Stimulated activated naive CD4-positive, alpha-beta T cell treated with Interleukin-2 at 50 U/mL for 16 hours (primary cell): Measurements from ENCODE around the gene PSMD14.

Experiments used
- DNase-seq: peaks from one replicate; lab custom pipeline; 2025; lab: John Stamatoyannopoulos, UW

The PSMD14 gene

DNA sequence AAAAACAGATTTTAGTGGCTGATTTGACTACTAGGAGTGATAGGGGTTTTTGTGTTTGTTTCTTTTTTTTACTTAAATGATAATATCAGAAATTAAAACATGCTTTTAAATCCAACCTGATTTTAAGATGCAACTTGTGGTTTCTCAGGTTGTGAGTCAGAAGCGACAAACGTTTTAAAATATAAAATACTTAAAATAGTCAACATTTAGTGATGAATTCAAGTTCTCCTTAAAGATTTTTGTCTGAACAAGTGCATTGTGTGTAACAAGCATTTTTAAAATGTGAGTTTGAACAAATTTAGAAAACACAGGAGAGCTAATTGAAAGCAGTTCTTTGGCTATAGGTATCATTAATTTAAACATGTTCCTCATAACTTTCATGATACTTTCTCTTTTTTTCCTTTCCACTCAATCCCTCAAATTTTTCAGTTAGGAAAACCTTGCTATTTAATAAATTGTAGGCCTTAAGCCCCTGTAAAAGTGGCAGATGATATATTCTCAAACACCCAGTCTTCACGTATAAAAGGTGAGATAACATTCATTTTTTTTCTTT, 111.5 kb downstream of the PSMD14 start:
- no peak for DNase-seq

DNA sequence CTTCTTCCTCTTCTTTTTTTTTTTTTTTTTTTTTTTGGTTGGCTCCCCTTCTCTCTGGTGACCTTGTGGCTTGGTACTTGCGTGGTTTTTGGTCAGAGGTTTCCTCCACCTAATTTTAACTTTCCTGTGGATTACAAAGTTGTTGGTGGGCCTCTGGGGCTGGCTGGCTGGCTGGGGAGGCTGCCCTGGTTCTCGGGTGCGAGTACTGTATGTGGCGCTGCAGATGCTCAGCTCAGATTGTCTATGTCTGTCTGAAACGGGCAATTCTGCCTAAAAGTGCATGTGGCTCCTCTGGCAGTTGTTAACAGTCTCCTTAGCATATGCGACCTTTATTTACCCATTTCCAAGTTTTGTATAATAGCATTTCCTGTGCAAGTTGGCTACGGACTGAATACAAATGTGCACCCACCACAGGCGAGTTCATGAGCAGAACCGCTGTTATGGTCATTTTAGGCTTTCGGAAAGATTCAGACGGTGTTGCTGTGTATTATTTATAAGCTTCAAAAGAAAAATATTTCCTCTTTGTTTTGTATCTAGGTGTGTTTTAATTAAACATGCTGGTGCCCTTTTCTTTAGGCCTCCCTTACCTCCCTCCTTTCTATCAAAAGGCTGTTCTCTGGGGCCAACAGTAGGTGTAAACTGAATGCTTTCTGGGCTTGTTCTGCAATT, 112.3 kb downstream of the PSMD14 start:
- DNase-seq, result no peak

DNA sequence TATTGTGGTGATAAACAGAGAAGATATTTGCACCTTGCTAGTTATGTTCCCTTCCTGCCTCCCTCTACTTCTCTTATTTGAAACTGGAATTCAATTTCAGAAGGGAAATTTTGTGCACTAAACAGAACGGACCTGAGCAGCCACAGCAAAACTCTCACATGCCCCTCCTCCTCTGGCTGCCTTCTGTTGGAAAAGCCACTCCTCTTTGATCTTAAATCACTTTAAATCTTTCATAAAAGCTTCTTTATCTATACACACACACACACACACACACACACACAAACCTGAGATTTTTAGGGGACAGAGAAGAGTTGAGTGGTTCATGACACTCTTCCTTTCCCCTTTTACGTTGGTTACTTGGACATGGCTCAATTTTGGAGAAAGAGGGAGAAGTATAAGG, 113.5 kb downstream of the PSMD14 start:
- no peak for DNase-seq

DNA sequence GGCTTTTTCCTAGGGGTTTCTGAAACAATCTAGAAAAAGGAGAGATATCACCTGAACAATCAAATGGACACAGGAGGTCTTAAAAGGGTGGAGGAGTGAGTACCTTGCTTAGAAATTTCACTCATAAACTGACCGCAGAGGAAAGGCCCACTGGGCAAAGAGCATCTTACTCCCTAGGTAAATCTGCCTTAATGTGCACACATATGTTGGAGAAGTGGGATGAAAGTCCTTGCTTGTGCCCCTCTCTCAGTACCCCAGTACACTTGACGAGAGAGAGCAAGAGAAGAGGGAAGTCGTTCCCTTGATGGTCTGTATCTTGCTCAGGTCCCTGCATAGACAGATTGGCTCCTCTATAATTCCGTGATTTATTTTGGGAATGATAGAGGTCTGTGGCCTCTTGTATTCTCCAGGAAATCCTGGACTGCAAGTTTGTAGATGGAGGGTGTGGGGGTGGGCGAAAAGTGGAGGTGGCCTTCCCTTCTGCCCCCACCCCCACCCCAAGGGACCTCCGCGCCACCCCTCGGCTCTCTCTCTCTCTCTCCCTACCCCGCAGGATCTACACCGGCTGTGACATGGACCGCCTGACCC, 114.7 kb downstream of the PSMD14 start:
- DNase-seq, result no peak

DNA sequence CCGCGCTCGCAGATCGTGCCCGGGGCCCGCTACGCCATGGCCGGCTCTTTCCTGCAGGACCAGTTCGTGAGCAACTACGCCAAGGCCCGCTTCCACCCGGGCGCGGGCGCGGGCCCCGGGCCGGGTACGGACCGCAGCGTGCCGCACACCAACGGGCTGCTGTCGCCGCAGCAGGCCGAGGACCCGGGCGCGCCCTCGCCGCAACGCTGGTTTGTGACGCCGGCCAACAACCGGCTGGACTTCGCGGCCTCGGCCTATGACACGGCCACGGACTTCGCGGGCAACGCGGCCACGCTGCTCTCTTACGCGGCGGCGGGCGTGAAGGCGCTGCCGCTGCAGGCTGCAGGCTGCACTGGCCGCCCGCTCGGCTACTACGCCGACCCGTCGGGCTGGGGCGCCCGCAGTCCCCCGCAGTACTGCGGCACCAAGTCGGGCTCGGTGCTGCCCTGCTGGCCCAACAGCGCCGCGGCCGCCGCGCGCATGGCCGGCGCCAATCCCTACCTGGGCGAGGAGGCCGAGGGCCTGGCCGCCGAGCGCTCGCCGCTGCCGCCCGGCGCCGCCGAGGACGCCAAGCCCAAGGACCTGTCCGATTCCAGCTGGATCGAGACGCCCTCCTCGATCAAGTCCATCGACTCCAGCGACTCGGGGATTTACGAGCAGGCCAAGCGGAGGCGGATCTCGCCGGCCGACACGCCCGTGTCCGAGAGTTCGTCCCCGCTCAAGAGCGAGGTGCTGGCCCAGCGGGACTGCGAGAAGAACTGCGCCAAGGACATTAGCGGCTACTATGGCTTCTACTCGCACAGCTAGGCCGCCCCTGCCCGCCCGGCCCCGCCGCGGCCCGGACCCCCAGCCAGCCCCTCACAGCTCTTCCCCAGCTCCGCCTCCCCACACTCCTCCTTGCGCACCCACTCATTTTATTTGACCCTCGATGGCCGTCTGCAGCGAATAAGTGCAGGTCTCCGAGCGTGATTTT, 115.5 kb downstream of the PSMD14 start:
- no peak for DNase-seq

DNA sequence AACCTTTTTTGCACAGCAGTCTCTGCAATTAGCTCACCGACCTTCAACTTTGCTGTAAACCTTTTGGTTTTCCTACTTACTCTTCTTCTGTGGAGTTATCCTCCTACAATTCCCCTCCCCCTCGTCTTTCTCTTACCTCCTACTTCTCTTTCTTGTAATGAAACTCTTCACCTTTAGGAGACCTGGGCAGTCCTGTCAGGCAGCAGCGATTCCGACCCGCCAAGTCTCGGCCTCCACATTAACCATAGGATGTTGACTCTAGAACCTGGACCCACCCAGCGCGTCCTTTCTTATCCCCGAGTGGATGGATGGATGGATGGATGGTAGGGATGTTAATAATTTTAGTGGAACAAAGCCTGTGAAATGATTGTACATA, 116.2 kb downstream of the PSMD14 start:
- DNase-seq, result no peak

DNA sequence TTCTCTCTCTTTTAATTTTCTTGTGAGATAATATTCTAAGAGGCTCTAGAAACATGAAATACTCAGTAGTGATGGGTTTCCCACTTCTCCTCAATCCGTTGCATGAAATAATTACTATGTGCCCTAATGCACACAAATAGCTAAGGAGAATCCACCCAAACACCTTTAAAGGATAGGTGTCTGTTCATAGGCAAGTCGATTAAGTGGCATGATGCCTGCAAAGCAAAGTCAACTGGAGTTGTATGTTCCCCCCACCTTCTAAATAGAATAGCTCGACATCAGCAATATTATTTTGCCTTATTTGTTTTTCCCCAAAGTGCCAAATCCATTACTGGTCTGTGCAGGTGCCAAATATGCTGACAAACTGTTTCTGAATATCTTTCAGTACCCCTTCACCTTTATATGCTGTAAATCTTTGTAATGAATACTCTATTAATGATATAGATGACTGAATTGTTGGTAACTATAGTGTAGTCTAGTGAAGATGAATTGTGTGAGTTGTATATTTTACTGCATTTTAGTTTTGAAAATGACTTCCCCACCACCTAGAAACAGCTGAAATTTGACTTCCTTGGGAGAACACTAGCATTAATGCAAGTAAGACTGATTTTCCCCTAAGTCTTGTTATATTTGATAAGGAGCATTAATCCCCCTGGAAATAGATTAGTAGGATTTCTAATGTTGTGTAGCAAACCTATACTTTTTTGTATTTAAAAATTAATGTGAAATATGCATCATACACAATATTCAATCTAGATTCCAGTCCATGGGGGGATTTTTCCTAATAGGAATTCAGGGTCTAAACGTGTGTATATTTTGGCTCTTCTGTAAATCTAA, 116.9 kb downstream of the PSMD14 start:
- DNase-seq, result no peak

DNA sequence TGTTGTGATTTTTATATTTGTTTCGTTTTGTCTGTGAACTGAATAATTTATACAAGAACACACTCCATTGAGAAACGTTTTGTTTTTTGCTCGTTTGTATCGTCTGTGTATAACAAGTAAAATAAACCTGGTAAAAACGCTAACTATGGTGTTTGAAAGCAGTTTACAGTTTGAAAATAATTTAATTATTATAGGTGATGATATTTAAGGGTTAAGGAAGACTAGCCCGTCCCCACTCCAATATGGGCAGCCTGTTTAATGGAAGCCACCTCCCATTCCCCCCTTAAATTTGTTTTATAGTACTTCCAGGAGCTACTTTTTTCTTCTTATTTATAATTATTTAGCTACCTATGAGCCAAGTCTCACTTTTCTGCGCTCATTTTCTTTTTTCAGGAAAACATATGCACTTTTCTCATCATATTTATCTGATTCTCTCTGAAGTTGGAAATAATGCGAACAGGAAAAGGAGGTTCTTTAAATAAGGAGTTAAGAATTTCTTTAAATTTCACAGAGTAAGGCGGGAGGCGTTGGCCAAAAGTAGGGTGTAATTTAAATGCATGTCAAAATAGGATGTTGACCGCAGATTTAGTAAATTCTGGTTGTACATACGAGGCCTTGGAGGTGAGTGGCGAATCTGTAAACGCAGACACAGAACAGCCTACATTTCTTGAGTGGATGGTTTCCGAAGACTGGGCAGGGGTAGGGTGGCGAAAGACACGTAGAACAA, 117.7 kb downstream of the PSMD14 start:
- DNase-seq, result no peak

DNA sequence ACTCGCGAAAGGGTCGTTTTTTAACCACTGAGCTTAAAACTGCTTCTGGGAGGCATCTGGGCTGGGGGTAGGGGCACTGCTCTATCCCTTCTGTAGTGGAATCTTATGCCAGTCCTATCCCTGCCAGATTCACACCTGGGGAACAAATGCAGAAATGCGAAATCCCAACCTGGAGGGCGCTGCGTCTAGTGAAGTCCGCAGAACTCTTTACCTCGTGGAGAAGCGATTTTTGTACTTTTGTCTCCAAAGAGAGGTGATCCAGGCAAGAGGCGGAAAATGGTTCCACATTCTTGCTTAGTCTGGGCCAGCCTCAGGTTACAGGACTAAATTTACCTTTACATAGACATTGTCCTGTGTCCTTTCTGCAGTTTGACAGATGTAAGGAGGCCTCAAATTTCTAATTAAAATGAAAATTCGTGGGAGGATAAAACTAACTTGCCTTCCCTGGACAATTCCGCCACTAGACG, 118.3 kb downstream of the PSMD14 start:
- DNase-seq, result no peak

DNA sequence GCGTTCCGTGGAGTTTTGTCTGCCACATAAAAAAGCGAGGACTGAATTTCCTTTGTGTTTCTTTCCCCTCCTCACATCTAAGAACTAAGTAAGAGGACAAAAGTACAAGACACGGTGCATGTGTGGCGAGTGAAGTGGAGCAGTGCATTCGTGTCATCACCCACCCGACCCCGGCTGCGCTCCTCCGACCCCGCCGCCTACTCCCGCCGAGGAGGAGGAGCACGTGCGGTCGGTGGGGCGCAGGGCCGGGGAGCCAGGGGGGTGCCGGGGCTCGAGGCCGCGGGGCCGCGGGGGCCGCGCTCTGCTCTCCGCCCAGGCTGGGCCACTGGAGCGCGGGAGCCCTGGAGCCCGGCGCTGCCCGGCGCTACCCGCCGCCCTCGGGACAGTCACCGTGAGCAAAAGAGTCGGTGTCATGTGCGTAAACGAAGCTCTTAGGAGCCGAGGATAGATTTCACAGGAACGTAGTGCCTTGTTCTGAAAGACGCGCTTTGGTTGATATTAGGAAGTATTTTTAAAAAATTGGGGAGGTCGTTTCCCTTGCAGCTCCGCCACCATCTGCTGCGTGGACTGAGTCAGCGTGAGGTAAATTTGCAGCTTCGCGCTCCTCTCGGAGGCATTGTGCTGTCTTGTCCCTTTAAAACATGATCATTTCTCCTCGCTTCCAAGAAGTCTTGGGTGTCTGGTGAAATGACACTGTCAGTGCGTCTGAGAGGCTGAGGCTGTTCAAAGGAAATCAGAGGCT, 118.9 kb downstream of the PSMD14 start:
- DNase-seq, result no peak

DNA sequence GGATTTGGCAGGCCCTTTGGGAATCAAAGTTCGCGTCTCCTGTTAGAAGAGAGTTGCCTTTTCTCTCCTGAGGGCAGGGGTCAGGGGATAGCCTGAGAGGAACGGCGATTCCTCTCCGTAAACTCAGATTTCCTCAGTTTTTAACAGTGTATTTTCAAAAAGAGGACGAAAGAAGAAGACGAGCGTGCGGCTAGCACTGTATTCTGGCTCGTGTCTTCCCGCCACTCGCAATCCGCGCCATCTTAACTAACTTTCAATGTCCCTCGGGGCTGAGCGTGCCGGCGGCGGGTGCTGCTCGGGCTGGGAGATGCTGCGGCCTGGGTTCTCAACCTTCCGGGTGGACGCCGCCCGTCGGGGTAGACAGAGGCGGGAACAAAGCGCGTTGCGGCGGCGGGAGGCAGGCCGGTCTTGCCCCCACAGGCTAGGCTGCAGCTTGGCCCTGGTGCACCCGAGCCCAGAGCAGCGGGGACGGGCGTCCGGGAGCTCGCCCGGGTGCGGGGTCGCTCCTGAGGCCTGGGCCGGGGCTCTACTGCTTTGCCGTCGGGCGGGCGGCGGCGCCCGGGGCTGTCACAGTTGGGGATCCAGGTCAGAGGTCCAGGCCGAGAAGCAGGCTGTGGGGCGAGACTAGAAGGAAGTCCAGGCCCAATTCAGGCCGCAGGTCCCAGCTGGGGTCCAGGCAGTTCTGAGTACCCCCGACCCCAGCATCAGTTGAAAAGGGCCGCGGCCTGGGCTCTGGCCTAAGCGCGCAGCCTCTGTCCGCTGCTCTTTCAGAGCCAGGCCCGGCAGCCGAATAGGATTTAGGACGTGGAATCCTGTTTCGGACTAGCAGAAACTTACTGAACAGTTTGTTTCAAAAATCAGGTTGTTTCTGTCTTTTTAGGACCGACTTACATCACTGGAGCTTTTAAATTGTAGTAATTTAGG, 119.7 kb downstream of the PSMD14 start:
- no peak for DNase-seq

DNA sequence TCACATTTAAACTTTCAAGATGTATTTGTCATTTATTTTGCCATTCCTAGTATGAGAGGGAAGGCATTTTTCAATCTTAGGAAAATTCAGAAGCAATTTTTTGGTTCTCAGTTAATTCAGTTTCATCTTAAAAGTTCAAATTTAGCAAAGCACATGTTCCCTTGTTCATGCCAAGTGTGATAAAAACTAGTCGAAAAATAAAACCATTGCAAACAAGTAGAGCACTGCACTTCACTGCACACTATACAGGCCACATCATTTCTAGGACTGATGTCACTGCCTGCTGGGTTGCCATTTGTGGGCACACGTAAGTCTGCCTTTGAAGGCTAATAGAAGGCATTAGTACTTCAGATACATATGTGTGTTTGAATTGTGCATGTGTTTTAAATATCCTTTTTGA, 122.2 kb downstream of the PSMD14 start:
- DNase-seq, result no peak

DNA sequence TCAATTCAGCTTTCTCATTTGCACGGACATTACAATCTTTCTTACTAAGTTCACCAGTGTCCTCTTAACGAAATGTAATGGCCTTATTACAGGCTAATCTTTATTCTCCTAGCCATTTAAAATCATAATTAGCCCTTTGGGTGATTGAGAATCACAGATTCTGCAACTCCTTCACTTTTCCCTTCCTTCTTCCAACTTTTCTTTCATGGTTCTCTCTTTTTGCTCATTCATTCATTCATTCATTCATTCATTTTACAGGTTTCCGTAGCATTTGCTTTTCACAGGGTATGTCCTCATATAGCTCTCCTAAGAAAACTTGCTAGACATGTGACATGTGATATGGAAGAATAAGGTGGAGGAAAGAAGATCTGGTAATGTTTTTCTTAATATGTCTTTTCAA, 123.9 kb downstream of the PSMD14 start:
- no peak for DNase-seq

DNA sequence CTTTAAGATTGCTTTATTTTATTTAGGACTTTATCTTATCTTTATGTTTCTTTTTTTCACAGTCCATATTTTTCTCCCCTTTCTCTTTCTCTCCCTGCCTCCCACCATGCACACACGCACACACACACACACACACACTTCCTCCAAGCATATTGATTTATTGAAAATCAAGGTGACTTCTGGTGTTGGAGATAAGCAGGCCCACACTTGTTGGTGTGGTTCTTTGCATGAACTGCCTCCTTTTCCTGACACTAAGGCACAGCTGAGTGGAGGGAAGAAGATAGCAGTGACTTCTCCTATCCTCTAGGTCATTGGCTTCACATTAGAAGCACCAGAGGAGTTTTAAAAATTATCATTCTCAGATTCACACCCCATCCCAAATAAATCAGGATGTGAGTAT, 125.9 kb downstream of the PSMD14 start:
- no peak for DNase-seq

DNA sequence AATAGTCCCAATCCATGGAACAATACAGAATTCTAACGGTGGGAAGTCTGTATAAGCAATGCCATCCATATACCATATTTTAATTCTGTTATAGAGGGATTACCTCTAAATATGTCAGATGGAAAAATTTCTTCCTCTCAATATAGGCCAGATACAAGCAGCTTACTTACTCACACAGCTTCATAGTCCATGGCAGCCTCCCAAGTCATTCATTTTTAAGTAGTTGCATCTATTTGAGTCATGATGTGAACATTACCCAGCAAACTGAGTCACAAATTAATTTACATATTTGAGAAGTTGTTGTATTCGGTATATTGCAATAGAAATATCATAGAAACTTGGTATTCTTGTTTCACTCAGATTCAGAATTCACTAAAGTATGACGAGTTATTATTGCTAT, 128.2 kb downstream of the PSMD14 start:
- DNase-seq, result no peak

DNA sequence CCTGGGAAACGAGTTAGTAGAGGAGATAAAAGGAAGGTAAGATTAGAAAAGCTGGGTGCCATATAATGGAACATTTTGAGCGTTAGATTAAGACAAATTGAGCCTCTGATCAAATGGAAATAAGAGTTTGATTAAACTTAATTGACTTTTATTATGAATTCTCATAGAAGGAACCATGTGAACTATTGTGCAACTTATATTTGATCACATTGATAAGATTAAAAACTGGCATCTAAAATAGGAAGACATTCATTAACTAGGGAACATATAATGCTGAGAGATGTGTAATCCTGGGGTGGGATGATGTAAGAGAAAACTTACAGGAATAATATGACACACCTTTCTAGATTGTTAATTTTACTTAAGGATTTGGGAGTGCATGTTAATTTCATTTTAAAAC, 130.4 kb downstream of the PSMD14 start:
- DNase-seq, result no peak

DNA sequence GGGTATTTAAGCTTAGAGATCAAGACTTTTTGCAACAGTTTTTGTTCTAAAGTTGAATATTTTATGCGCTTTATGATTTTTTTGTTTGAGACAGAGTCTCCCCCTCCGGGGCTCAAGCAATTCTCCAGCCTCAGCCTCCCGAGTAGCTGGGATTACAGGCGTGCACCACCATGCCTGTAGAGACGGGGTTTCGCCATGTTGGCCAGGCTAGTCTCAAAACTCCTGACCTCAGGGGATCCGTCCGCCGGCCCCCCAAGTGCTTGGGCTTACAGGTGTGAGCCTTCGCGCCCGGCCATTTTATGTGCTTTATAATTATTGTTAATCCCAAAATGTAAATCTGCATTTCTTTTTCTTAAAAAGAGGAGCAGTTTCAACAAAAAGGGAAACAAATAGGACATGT, 136.9 kb downstream of the PSMD14 start:
- no peak for DNase-seq

DNA sequence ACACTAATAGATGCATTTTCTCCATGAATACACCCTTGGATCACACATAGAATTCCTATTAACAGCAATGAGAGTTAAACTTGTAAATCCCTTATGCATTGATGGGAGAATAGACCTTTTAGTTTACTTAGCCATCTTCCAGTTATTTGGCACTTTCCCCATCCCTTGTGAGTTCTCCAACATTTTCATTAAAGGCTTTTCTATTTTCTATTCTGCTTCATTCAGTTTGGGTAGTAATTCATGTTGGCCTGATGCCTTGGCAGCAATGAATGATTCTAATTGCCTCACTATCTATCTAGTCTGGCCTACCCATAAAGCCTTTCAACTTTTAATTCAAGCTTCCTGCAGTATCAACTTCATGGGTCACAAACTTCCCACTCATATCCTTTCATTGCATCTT, 140.2 kb downstream of the PSMD14 start:
- DNase-seq, result no peak
